NCI-H2107 (cell line): ENCODE data around the gene PTPA.
"Not testable (repeated sequence)": the region's sequence is repeated elsewhere in the genome, so short reads cannot be mapped to it uniquely, and the experiment has no call there.

Experiments
- DNase-seq: peaks from one replicate; lab custom pipeline; 2025; lab: John Stamatoyannopoulos, UW

Gene PTPA

GRCh38 chr9:129109952-129110739, 1.1 kb upstream of the PTPA start:
- DNase-seq = no peak

- no peak for DNase-seq
Observed at GRCh38 chr9:129111528-129112151, 425 bp downstream of the PTPA start.

GRCh38 chr9:129112526-129112925, 1.3 kb downstream of the PTPA start:
- DNase-seq = not testable (repeated sequence)

GRCh38 chr9:129113645-129114304, 2.6 kb downstream of the PTPA start:
- DNase-seq = no peak

- no peak for DNase-seq
Observed at GRCh38 chr9:129118799-129119198, 7.6 kb downstream of the PTPA start.

GRCh38 chr9:129121483-129121882, 10.3 kb downstream of the PTPA start:
- no peak for DNase-seq

- no peak for DNase-seq
Observed at GRCh38 chr9:129122133-129122532, 10.9 kb downstream of the PTPA start.

GRCh38 chr9:129122976-129123375, 11.8 kb downstream of the PTPA start:
- DNase-seq = not testable (repeated sequence)

GRCh38 chr9:129124506-129125069, 13.4 kb downstream of the PTPA start:
- DNase-seq = no peak

- no peak for DNase-seq
Observed at GRCh38 chr9:129125478-129125877, 14.3 kb downstream of the PTPA start.

GRCh38 chr9:129126749-129127618, 15.8 kb downstream of the PTPA start:
- DNase-seq = peak; percentile 71

- no peak for DNase-seq
Observed at GRCh38 chr9:129128689-129129088, 17.5 kb downstream of the PTPA start.

GRCh38 chr9:129130271-129130670, 19.1 kb downstream of the PTPA start:
- not testable (repeated sequence) for DNase-seq

GRCh38 chr9:129130791-129131190, 19.6 kb downstream of the PTPA start:
- DNase-seq = no peak

GRCh38 chr9:129131300-129132145, 20.3 kb downstream of the PTPA start:
- DNase-seq = peak; percentile 40

GRCh38 chr9:129133082-129133481, 21.9 kb downstream of the PTPA start:
- DNase-seq = no peak

- no peak for DNase-seq
Observed at GRCh38 chr9:129135476-129135875, 24.3 kb downstream of the PTPA start.

- DNase-seq = no peak
Observed at GRCh38 chr9:129136446-129137035, 25.3 kb downstream of the PTPA start.

- no peak for DNase-seq
Observed at GRCh38 chr9:129137292-129138143, 26.3 kb downstream of the PTPA start.

- no peak for DNase-seq
Observed at GRCh38 chr9:129138144-129138462, 26.9 kb downstream of the PTPA start.
